CD4-positive, alpha-beta T cell treated with Interleukin-2 at 100 ng/mL for 4 hours (primary cell): ENCODE data around the gene SNX20.

Experiments
- DNase-seq: peaks from one replicate; pipeline ENCODE4 v3.0.0-alpha.2; 2020; ENCODE audit warnings: low spot score

Gene SNX20

DNA sequence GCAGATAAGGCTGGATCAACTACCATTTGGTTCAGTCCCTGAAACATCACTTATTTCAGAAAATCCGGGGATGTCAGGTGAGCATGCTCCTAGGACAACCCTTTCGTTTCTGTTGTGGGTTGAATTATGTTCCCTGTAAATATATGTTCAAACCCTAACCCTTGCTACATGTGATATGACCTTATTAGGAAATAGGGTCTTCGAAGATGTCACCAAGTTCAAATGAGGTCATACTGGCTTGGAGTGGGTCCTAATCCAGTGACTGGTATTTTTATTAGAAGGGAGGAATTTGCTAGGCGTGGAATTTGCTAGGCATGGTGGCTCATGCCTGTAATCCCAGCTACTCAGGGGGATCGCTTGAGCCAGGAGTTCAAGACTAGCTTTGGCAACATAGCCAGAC, 21.3 kb downstream of the SNX20 start:
- no peak for DNase-seq

DNA sequence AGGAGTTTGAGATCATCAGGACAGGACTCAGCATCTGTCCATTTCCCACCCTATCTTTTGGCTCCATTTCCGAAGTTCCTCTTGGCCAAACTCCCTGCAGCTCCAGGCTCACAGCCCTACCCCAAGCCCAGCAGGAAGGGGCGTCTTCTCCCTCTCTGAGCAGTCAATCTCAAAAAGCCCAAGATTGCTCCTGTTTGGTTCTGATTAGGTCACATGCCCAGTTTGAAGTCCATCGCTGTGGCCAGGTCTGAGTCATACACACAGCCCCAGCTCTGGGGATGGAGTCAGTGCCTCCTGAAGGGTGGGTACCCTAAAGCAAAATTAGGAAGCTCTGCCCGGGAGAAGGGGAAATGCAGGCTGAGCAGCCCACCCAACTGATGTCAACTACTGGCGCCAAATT, 23.9 kb downstream of the SNX20 start:
- DNase-seq, result no peak

DNA sequence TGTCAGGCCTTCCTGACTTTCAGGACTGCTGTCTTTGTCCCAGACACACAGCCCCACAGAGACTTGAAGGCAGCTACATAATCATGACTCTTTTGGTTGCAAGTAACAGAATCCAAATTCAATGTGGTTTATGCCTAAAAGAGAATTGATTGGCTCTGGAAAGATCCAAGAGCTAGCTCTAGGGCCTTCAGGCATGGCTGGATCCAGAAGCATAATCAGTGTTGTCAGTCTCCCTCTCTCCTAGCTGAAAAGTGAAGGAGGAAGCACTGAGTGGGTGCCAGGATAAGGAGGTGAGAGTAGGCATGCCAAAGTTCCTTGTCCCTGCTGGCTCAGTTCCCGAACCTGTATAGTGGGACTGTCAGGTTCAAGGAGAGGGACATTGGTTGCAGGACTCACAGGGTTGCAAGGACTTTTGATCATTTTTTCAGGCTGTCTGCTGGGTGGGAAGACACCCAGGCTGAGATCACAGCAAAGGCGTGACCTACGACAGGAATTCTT, 25.5 kb downstream of the SNX20 start:
- DNase-seq, result no peak

DNA sequence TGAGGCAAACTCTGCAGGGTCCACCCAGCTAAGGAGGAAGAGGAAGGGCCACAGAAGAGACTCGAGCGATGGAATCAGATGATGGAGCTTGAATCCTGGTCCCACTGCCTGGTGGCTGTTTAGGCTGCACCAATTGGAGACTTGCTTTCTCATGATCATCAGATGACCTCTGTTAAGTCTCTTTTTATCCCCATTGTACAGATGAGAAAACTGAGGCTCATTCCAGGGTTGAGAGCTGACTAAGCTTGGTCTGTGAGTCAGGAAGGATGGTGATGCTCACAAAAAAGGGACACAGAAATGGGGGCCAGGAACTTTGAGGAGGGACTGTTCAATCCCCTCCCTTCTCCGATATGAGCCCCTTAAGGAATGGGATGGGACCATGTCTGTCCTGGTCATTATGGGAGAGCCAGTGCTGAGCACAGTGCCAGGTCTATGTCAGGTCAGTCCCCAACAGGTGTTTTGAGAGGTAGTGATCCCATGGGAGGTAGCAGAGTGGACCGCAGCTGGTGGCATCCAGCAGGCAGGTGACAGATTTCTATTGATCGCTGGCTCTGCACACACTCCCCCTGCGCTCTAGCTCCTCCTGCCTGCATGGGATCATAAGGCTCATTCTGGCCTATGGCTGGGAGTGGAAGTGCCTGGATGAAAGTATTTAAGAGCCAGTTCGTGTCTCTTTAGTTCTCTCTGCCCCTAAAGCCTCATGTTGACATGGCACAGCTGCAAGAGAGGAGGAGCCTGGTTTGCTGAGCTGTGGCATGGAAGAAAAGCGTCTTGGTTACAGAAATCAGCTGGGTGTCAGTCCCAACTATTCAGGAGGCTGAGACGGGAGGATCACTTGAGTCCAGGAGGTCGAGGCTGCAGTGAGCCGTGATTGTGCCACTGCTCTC, 27.2 kb downstream of the SNX20 start:
- no peak for DNase-seq

DNA sequence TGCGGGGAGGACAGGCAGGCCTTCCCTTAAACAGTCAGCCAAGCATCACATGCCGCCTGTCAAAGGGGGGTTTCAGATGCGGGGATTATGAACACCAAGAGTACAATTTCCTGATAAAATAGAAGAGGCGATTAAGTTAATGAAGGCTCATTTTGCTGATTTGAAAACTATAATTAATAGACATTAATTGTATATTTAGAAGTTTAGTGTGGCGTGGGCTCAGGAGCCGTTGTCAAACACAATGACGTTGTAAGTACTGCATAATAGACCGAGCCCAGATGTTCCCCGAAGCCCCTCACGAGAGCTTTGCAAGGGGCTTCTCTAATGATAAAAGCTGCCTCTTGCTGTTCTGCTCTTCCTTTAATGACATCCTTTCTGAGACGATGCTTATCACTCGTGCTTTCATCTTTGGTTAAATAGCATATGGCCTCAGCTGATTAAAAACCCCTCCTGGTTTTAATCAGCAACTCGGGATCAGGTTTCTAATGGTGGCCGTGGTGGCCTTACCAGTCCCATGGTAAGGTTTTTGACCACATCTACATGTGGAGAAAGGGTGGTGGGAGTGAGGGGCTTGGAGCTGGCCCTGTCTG, 28.2 kb downstream of the SNX20 start:
- DNase-seq, result no peak

DNA sequence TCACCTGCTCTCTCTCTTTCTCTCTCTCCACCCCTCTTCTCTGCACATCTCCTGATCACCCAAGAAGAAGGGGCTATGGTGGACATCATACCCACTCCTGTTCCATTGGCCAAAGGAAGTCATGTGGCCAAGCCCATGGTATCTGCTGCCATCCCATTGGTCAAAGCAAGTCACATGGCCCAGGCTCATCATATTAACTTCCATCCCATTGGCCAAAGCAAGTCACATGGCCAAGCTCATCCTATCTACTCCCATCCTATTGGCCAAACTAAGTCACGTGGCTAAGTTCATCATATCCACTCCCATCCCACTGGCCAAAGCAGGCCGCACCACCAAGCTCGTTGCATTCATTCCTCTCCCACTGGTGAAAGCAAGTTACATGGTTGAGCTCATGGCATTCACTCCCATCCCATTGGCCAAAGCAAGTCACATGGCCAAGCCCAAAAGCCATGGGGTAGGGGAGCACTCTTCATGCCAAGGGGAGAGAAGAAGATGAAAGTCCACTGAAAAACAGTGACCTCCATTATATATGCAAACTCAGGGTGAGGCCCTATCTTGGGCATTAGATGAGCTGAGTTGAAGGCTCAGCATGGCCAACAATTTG, 29.2 kb downstream of the SNX20 start:
- no peak for DNase-seq

DNA sequence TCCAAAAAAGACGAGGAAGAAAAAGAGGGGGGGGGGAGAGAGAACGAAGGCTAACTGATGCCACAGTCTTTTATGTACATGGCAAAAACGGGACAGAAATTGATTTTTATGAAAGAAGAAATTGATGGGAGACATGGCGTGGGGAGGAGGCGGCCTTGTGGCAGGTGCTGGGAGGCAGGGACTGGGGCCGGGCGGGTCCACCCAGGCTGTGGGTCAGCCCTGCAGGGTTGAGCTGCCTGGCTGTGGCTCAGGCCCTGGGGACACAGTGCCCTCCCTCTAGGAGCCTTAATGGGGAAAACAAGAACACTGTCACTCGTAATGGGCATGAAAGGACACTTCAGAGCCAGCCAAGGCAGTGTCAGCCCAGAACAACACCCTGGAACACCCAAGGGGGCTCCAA, 34.8 kb downstream of the SNX20 start:
- no peak for DNase-seq

DNA sequence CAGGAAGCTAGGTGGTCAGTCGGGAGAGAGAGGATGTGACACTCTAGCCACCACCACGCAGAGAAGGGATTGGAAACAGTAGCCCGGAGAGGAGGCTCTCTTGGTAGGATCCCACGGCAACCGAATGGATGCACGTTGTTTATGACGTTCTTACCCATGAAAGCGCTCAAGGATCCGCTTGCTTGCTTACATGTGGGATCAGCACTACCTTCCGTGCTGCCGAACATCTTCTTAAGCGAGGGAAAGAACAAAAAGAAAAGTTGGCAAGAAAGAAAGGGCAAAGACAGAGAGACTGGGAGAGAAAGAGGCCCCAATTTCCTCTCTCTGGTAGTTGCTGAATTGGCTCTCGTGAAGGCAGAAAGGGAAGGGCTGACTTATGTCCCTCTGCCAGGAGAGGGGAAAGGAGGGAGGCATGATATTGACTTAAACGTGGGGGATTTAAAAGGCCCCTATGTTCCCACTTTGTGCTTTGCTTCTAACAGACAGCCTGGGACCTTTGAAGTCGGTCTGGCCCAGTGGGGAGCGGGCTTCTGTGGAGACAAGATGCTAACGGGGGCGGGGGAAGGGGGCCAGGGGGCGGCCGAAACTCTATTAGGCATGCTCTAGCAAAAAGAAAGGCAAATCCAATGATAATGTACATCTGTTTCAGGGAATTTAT, 35.4 kb downstream of the SNX20 start:
- no peak for DNase-seq

DNA sequence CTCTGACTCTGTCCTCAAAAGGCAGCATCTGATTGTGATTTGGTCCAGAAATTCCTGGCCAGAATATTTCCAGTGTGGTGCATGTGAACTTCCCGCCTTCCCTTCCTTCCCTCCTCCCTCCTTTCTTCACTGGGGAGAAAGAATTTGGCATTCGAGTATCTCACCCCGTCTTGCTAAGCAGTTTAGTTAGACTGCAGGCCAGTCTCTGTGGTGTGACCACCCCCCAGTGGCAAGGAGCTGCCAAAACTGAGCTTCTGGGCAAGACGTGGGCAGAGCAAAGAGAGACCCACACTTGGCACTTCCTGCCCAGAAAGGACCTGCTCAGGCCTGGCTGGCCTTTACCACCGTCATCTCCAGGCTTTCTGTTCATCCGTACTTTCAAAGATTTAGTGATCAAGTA, 36.4 kb downstream of the SNX20 start:
- DNase-seq, result peak; percentile 38

DNA sequence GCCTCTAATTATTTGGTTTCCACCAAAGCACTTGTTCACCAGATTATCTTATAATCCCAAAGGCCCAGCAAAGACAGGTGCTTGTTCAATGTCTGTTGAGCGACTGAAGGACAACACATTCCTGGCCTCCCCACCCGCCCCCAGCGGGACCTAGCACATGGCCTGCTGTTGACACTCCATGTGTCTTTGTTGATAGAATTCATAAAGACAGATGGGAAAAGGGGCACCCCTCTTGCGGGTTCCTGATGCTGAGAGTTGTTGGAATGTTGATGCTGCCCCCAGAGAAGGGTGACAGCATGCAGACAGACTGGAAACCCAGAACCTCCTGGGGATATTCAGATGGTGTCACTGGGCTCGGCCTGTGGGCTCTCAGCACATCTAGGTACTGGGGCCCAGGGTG, 36.9 kb downstream of the SNX20 start:
- DNase-seq, result no peak

DNA sequence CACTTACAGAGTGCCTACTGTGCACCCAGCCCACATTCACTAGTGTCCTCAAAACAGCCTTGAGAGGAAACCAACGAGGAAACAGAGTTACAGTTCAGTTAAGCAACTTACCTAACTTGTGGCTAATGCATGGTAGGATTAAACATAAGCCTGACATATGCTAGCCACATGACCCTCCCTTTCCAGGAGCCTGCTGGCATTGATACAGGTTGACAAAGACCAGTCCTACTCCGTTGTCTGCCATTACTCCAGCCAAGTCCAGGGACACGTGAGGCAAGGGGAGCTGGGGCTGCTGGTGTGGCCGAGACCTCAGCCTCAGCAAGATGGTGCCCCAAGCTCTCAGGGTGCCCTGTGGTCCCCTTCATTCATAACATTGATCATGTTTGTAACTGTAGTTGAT, 37.9 kb downstream of the SNX20 start:
- DNase-seq, result no peak

DNA sequence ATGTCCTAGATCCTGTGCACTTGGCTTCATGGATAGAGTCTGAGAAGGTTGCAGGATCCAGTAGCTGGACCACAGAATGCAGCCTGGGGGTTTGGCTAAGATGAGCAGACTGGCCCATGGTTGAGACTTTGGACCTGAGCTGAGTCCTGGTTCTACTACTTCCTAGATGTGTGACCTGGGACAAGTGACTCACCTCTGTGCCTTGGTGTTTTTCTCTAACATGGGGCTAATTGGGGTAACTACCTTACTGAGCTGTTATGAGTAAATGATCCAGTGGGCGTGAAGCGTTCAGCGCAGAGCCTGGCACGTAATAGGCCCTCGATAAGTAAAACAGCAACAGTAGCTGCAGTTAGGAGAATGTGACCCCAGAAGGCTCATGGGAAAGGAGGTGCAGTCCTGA, 38.8 kb downstream of the SNX20 start:
- no peak for DNase-seq

DNA sequence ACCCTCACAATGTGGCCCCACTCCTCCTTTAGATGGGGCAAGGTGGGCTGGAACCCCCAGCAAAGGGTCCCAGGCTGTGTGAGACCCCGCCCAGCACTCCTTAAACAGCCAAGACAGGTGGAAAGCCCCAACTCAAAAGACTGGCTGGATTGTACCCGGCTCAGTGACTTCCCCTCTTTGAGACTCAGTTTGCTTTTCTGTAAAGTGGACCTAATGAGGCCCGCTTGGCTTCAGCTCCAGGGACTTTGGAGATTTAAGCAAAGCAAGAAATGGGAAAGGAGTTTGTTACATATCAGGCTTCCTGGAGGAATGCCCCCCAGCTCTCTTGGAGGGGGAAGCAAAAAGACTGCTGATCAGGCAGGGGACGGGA, 39.3 kb downstream of the SNX20 start:
- no peak for DNase-seq

DNA sequence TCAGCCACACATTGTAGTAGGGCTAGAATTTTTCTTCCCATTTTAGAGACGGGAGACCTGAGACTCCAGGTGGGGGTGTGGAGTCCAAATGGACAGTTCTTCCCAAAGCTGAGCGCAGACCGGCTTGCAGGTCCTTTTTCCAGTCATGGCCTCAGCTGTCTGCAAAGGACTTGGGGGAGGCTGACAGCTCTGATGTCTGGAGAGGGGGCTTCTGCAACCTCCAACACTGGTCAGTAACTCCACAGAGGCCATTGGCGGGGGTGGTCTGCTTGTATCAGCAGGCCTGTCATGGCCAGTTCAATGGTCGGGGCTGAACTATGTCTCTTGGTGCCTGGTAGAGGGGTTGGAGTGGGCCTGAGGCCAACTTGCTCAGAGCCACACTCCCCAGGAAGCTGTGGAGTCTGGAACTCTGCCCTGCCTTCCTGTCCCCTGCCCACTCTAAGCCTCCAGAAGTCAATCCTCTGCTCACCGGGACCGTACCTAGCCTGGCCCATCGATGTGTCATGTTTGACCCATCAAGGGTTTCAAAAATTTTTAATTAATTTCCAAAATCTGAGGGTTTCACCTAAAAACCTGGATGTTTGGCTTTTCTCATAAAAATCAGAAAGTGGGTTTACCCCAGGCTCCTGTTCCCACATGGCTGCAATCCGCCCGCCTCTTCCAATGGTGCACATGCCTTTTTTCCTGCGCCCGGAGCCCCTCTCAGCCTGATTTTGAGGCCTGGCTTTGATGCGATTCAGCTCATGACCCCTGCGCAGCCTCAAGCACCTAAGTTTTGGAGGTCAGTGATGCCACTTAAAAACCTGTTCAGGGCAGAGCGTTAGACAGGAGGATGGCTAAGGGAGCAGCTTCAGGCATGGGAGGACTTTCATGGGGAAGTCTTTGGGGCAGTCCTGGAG, 39.9 kb downstream of the SNX20 start:
- DNase-seq, result no peak

DNA sequence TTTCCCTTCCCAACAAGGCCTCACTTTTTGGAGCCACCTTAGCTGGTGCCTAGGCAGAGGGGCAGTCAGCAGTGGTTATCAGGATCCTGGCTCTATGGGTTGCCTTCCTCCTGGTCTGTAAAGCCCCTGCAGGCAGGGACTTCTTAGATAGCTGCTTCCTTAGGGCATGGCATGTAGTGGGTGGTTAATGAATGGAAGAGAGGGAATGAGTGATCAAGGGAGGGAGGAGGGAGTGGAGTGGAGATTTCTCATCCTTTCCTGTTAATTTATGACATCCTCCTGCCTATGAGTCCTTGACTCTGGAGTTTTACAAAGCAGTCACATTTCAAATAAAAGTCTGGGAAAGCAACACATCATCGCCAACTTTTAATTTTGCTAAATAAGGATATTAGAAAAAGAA, 40.7 kb downstream of the SNX20 start:
- DNase-seq, result no peak

DNA sequence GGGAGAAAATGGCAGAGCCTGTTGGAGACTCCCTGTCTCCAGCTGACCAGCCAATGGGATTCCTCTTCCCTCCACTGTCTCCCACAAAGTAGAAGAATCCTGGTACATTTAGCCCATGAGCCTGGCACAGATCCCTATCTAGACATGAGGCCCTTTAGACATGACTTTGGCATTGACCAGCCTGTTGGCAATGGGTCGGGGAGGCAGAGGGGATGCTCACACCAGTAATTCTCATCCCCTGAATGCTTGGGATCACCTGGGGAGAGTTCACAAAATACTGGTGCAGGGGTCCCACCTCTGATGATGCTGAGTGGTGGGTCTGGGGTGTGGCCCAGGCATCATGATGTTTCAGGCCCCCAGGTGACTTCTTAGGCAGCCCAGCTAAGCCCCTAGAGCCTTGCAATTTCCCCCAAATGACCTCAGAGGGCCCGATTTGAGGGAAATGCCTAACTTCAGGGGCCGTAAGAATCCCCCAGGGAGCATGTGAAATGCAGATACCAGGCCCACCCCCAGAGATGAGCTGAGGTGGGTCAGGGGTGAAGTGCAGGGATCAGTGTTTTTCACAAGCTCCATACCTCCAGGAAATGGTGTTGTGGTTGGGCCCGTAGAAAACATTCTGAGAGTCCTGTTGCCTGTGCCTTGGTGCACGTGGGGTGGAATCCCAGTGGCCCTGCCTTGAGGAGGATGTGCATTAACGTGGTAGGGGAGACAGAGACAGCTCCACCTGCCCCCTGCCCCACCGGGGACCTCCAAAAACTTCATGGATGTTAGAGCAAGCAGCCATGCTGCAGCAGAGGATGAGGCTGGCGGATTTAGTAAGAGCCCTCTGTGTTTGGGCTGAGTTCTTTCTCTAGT, 42.1 kb downstream of the SNX20 start:
- DNase-seq, result no peak

DNA sequence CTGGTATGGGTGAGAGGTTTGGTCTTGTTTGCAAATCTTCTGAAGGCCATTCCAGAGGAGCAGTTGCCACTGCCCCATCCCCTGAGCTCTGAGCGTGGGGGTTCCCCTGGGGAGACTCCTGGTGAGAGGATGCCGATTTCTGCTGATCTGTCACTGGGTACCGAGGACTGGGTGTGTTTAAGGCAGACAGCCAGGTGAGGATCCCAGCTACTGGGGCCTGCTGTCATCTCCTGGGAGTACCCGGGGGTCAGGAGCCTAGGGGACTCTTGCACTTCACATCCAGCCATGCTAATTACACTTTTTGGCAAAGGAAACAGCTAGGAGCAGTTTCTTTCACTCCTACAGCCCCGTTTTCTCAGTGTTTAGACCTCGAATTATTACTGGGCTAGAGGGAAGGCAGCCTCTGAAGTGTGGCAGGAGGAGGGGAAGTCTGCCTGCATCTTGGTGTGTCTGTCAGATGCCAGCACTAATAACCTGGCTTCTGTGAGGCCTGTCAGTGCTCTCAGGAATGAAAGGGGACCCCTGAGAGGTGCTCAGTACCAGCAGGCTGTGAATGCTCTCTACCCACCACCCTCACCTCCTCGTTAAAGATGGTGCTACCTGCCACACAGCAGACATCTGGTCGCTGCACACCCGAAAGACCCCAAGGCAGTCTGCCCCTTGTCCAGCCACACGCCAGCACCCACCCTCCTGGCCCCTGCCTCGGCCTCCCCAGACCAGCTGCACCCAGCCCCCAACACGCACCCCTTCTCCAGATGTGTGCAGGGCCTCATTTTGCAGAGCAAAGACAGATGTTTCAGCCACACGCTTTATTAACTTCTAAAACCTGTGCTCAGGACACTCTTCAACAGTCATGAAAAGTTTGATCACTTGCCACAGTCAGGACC, 43.2 kb downstream of the SNX20 start:
- no peak for DNase-seq

DNA sequence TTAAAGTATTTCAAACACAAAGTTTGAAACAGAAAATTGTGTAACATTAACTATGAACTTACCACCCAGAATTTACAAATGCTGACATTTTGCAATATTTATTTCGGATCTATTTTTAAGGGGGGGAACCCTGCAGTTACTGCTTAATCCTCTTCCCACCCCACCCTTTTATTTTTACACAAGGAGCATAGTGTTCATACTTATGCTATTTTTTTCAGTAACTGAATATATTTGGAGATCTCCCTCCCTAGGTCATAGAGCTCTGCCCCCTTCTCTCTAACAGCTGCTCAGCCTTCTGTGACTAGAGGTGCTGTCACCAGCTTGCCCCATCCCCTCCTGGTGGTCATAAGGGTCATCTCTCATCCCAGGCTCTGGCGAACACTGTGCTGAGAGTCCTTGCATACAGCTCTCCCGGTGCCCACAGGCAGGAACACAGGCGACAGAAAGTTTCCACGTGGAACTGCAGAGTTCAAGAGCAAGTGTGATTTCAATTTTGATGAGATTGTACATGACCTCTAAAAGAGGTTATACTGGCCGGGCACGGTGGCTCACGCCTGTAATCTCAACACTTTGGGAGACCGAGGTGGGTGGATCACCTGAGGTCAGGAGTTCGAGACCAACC, 44.2 kb downstream of the SNX20 start:
- DNase-seq, result no peak
